Stimulated activated naive CD8-positive, alpha-beta T cell treated with anti-CD3 and anti-CD28 coated beads, Interleukin-15, Interleukin-2, amounts not matched to agents 100 U/mL and 50 U/mL, for 24 hours (primary cell): Measurements from ENCODE around the gene CDH4.

ENCODE experiments used
- ATAC-seq: fragments of 150-1000 bp; cut with Tn5 transposase; one replicate; pipeline ENCODE4 v1.10.0; 2021
- DNase-seq: peaks from one replicate; pipeline ENCODE4 v3.0.0; 2021

The CDH4 gene

GRCh38 chr20:61328911-61329558, 77.0 kb downstream of the CDH4 start:
- DNase-seq = no peak
- no peak for ATAC-seq

GRCh38 chr20:61330441-61330840, 78.4 kb downstream of the CDH4 start:
- ATAC-seq (no peak), DNase-seq (no peak)

GRCh38 chr20:61331543-61331942, 79.5 kb downstream of the CDH4 start:
- ATAC-seq (no peak), DNase-seq (no peak)

- DNase-seq (no peak), ATAC-seq (no peak)
These were observed 80.2 kb downstream of the CDH4 start for GRCh38 chr20:61332016-61332975.

GRCh38 chr20:61333484-61334108, 81.5 kb downstream of the CDH4 start:
- DNase-seq = no peak
- no peak for ATAC-seq

- ATAC-seq (no peak), DNase-seq (no peak)
These were observed 88.1 kb downstream of the CDH4 start for GRCh38 chr20:61340157-61340556.

GRCh38 chr20:61341605-61342004, 89.5 kb downstream of the CDH4 start:
- no peak for DNase-seq
- ATAC-seq = no peak

- ATAC-seq (no peak), DNase-seq (no peak)
These were observed 91.9 kb downstream of the CDH4 start for GRCh38 chr20:61343934-61344333.

- DNase-seq = no peak
- ATAC-seq = no peak
These were observed 93.6 kb downstream of the CDH4 start for GRCh38 chr20:61345656-61346055.

- ATAC-seq (no peak), DNase-seq (no peak)
These were observed 94.9 kb downstream of the CDH4 start for GRCh38 chr20:61346996-61347395.

- no peak for ATAC-seq
- DNase-seq = no peak
These were observed 95.4 kb downstream of the CDH4 start for GRCh38 chr20:61347443-61347842.

GRCh38 chr20:61349447-61350165, 97.5 kb downstream of the CDH4 start:
- no peak for DNase-seq
- no peak for ATAC-seq

- ATAC-seq (no peak), DNase-seq (no peak)
These were observed 98.6 kb downstream of the CDH4 start for GRCh38 chr20:61350500-61351250.

- ATAC-seq = no peak
- no peak for DNase-seq
These were observed 100.5 kb downstream of the CDH4 start for GRCh38 chr20:61352346-61353260.

GRCh38 chr20:61353261-61354000, 101.4 kb downstream of the CDH4 start:
- ATAC-seq (no peak), DNase-seq (no peak)

GRCh38 chr20:61354001-61354390, 101.9 kb downstream of the CDH4 start:
- no peak for DNase-seq
- ATAC-seq = no peak

- DNase-seq (no peak), ATAC-seq (no peak)
These were observed 102.4 kb downstream of the CDH4 start for GRCh38 chr20:61354501-61354900.

- DNase-seq = no peak
- no peak for ATAC-seq
These were observed 102.9 kb downstream of the CDH4 start for GRCh38 chr20:61354901-61355495.

- no peak for DNase-seq
- no peak for ATAC-seq
These were observed 103.5 kb downstream of the CDH4 start for GRCh38 chr20:61355585-61355984.
